Measurements from ENCODE around the gene CD300LD. TPM values are rescaled to one million over a fixed set of nuclear protein-coding genes. Genes with fewer than 3 reads are reported as not detected.
A peak's percentile ranks its signal among the peaks of the same experiment; 100 is the strongest.
"Not testable (repeated sequence)": the region's sequence is repeated elsewhere in the genome, so short reads cannot be mapped to it uniquely, and the experiment has no call there.

CD300LD gene
- total RNA-seq, 1 experiment from 2014 or later: not detected

DNA sequence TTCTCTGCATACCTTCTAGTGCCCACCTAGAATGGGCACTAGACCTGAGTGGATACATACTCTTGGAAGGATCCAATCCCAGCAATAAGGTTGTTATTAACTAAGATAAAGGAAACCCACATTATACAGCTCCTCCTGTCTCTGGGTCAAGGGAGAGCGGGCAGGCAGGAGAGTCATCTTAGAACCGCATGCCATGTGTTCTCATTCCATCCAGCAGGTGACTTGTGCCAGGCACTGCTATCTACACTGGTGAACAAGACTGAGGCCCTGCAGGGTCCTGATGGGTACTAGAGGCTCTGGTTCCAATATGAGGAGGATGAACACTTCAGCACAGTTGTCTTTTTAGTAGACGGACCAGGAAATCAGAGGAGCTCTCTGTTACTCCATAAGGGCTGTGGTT lies 18.9 kb downstream of the CD300LD start:
- no peak for DNase-seq (ENCODE audit: low read depth)

DNA sequence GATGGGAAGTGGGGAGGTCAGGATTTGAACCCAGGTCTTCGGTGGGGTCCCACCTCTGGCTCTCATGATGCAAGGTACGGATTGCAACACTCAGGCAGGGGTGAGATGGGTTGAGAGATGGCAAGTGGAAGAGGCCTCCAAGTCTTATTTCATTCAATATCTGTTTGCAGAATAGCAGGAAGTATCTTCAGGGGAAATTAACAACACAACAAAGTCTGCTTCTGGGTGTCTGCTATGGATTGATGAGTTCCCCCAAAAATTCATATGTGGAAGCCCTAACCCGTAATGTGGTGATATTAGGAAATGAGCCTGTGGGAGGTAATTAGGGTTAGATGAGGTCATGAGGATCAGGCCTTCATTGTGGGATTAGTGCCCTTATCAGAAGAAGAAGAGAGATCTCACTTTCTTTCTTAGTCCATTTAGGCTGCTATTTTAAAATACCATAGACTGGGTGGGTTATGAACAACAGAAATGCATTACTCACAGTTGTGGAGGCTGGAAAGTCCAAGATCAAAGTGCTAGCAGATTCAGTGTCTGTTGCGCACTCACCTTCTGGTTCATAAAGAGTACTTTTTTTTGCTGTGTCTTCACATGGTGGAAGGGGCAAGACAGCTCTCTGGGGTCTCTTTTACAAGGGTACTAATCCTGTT lies 20.3 kb downstream of the CD300LD start:
- DNase-seq (ENCODE audit: low read depth): no peak

DNA sequence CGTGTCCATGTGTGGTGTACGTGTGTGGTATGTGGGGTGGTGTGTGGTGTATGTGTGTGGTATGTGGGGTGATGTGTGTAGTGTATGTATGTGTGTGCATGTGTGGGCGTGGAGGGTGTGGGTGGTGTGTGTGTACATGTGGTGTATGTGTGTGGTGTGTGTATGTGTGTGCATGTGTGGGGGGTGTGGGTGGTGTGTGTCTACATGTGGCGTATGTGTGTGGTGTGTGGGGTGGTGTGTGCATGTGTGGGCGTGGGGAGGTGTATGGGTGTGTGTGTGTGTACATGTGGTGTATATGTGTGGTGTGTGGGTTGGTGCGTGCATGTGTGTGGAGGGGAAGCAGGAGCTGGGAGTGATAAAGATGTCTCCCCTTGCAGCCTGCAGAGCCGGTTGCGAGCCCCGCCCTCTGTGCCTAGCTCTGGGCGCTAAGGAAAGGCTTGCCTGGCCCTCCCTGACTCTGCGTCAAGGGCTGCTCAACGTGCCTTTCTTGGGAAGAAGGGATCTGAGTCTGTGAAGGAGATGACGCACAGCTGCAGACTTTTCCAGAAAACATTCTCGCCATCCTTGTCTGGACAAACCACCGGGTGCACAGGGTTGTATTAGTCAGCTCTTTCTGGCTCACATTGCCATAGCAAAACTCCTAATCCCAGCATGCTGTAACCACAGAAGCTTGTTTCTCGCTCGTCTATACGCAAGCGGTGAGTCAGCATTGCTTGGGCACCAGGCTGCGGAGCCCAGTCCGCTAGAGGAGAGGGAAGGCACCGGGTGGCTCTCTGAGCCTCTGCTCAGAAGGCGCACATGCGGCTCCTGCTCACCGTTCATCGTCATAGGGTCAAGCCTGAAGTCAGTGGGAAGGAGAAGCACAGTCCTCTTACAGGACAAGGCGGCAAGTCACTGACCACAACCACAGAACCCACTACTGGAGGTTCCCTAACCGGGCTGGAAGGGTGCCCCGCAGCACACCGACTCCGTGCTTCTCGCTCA lies 22.8 kb downstream of the CD300LD start:
- DNase-seq (ENCODE audit: low read depth): peak; percentile 99

DNA sequence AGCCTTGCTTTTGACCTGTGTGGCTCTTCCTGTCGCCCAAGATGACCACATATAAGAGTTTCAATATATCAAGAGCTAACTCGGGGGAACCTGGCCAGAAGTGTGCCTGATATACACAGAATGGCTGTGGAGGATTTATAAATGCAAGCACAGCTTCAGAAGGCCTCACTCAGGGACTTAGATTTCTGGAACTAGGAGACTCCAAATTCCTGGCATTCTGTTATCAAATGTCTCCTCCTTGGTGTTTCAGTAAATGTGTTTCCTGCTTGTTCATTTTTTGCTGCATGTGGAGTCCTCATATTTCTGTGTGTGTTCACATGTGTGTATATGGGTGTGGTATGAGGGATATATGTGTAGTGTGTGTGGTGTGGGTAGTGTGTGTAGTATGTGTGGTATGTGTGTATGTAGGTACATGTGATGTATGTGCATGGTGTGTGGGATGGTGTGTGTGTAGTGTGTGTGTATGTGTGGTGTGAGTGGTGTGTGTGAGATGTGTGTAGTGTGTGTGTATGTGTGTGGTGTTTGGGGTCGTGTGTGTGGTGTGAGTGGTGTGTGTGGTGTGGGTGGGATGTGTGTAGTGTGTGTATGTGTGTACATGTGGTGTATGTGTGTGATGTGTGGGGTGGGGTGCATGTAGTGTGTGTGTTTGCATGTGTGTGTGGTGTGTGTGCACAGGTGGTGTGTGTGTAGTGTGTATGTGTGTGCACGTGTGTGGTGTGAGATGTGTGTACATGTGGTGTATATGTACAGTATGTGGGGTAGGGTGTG lies 23.8 kb downstream of the CD300LD start:
- no peak for DNase-seq (ENCODE audit: low read depth)

DNA sequence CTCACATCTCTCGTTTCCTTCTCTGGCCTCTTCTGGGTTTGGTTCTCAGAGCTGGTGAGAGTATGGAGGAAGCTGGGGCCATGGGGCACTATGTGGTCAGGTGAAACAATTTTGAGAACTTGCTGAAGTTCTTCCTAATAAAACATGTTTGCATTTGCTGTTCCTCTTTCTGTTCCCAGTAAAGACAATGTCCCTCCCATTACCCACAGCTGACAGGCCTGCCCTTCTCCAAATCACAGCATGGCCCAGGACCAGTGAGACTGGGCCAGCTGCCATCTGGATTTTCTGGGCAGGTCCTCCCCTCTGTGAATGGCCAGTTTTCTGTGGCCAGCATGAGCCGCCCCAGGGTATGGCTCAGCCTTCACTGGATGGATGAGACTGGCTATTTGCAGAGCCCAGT lies 24.7 kb downstream of the CD300LD start, which contains the start of gene CD300H:
Gene CD300H, minus strand, starts transcription at position 113 of the 400 bp plus-strand sequence.
- no peak for DNase-seq (ENCODE audit: low read depth)

DNA sequence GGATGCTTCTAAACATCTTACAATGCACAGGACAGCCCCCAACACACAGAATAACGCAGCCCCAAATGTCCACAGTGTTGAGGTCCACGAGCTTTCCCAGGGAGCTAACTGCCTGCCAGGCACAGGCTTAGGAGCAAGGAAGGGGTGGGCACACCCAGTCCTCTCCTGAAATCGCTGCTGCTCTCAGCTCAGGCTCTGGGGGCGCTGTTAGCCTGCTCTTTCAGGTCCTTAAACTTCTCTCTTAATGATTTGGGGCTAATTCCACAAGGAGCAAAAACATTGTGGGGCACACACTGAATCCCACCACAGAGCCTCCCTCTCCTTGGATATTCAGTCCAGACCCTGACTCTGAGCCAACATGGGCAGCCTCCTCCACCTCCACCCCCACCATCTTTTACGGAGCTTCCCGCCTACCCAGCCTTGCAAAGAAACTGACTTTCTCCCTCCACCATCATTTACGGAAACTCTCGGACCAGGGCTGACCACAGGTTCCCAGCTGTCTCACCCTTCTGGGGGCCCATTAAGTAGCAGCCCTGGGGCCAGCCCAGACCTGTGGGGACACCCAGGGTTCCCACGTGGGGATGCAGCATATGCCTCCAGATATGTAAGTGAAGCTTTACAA lies 25.8 kb downstream of the CD300LD start:
- peak; percentile 72 for DNase-seq (ENCODE audit: low read depth)

DNA sequence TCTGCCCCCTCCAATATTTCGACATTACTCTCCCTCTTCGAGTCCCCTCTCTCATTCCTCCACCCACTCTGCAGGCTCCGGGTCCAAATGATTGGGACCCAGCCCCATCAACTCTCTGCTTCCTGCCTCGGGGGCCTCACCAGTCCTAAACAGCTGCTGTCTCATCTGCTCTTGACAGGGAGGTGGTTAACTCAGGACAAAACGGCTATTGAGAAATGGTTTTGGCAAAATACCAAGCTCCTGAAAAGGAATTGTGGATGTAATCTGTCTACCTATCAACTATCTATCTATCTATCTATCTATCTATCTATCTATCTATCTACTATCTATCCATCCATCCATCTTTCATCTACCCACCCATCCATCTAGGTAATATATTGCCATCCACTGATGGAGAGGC lies 27.0 kb downstream of the CD300LD start:
- DNase-seq (ENCODE audit: low read depth): no peak

DNA sequence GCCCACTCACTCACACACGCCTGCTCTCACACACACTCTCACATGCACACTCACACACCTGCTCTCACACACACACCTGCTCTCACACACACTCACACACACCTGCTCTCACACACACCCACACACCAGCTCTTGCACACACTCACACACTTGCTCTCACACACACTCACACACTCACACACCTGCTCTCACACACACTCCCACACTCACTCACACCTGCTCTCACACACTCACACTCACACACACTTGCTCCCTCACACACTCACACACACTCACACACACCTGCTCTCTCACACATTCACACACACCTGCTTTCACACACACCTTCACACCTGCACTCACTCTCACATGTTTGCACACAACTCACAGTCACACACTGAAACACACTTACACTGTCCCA lies 28.7 kb downstream of the CD300LD start:
- DNase-seq (ENCODE audit: low read depth): no peak

DNA sequence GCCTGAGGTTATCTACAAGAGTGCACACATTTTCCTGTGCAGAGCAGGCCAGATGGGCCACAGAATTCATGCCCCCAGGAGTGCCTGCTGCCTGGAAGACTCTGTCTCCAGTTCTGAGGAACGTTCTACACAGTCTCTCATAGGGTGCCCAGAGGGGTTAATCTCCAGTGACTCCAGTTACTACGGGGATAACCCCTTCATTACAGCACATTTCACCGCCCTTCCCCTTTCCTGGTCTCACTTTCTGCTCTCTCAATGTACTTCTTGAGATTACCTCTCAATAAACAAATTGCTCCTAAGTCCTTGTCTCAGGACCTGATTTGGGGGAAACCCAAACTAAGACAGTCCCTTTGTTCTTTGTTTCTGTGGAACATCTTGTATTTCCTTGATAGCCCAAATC lies 30.5 kb downstream of the CD300LD start:
- no peak for DNase-seq (ENCODE audit: low read depth)

DNA sequence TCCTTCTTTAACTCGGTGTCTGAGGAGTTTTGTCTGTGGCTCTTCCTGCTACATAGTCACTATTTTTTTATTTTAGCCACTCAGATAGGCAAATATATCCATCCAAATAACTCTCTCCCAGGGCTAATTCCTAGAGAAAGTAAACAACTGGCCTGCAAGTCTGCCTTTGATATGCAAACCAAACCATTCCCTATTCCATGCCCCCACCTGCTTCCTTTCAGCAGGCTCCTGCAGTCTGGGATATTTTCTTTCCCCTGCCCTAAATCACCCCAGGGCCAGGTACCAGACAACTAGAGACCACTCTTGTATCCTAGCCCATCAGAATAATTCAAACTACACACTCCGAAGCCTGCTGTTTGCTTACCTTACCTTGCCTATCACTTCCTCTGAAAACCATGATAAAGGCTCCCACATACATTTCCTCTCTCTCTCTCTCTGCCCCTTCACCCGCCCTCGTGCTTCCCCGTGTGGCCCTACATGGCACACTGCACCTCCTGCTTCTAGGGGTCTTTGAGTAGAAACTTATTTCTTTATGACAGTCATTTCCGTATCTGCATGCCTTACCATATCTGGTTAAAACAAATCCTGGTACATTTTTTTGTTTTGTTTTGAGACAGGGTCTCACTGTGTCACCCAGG lies 33.1 kb downstream of the CD300LD start:
- no peak for DNase-seq (ENCODE audit: low read depth)

DNA sequence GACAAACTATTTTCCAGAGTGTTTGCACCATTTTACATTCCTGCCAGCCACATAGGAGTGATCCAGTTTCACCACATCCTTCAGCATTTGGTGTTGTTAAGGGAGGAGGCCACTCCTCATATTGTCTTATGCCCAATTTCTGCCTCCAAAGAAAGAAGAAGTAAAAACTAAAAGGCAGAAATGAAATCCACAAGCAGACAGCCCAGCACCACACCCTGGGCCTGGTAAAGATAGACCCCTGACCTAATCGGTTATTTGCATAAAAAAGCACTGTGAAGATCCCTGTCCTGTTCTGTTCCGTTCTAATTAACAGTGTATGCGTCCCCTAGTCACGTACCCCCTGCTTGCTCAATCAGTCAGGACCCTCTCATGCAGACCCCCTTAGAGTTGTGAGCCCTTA lies 33.7 kb downstream of the CD300LD start:
- not testable (repeated sequence) for DNase-seq (ENCODE audit: low read depth)

DNA sequence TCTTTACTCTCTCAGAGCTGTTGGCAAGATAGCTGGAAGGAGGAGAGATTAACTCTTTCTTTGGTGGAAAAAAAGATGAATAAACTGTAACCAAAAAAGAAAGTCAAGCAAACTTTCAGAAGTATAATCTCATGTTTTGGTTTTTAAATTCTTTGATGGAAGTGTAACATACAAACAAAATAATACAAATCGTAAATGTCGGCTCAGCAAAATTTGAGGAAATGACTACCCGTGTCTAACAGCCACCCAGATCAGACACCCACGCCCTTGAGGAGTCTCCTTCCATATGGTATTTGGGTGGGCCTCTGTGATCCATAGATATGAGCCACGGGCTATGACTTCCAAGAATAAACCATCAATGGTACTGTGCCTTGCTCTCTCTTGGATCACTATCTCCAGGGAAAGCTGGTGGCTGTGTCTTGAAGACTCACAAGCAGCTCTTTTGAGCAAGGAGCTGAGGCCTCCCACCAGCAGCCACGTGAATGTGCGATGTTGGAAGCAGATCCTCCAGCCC lies 36.6 kb downstream of the CD300LD start:
- no peak for DNase-seq (ENCODE audit: low read depth)

DNA sequence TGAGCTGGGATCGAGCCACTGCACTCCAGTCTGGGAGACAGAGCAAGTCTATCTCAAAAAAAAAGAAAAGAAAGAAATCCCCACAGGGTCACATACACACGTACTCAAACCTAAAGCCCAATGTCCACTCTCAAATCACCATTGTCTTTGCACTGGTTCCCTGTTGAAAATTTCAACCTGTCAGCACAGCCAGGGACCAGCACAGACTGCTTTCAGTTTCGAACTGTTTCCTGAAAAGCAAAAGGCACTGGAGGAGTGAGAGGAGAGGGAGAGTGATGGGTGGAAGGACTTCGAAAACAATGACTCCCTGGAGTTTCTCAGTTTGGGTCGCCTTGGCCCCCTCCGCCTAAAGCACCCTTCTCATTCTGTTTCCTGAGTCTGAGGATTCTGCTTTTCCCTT lies 37.2 kb downstream of the CD300LD start:
- no peak for DNase-seq (ENCODE audit: low read depth)

DNA sequence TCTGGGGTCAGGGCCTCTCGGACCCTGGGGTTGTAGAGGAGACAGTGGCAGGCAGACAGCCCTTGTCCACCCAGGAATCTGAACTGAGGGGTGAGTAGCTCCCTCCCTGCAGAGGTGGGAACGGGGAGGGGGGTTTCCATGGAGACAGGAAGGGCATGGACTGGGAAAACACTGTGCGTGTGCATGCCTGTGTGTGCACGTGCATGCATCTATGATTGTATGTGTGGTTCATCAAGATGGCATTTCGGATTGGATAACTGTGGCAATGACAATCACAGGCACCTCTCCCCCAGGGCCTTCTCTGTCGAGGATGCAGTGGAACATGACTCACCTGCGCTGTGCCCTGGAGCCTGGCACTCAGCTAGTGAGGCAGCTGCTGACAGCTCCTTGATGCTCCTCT lies 40.0 kb downstream of the CD300LD start:
- peak; percentile 59 for DNase-seq (ENCODE audit: low read depth)

DNA sequence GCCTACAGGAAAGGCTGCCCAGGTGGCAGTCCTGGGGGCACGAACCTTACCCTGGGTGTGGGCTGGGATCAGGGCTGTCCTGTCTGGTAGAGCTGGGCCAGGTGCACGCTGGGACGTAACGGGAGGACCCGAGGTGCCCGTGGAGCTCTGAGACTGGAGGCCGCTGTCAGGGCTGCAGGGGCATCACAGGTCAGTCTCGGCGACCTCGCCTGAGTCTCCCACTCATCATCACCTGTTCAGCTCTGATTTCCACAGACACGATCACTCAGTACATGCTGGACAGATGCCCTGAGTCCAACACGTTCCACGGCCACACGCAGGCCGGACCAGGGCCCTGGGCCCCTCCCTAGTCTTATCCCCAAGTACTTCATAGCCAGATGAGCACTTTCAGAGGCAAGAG lies 41.5 kb downstream of the CD300LD start:
- no peak for DNase-seq (ENCODE audit: low read depth)

DNA sequence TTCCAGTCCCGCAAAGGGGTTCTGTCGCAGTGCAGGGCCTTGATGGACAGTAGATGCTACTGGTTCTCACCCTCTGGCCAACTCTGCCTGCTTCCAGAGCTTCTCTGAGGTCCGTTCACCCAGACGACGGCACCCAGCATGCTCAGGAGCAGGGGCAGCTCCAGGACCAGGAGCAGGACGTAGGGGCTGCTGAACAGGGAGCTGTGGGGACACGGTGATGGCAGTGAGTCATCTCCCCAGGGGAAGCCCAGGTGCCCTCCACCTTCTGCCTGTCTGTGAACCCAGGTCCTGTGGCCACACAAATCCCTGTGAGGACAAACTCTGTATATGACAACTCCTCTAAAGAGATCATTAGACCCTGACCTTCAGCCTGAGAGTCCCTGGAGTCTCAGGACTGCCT lies 42.7 kb downstream of the CD300LD start:
- no peak for DNase-seq (ENCODE audit: low read depth)

DNA sequence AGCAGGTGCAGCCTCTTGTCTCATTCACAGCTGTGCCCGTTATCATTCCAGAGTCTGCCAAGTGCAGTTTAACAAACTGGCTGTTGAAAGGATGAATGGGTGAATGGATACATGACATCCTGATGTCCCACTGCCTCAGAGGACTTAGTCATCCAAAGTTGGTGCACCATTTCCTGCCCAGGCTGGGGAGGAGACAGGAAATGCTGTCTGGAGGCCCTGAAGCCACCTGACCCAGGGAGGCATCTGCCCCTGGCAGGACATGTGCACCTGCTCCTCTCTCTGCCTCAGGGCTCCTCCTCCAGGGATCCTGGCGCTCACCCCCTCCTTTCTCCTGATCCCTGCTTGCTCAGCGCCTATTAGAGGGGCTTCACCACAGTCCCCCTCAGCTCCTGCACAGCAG lies 44.3 kb downstream of the CD300LD start:
- DNase-seq (ENCODE audit: low read depth): peak; percentile 72

DNA sequence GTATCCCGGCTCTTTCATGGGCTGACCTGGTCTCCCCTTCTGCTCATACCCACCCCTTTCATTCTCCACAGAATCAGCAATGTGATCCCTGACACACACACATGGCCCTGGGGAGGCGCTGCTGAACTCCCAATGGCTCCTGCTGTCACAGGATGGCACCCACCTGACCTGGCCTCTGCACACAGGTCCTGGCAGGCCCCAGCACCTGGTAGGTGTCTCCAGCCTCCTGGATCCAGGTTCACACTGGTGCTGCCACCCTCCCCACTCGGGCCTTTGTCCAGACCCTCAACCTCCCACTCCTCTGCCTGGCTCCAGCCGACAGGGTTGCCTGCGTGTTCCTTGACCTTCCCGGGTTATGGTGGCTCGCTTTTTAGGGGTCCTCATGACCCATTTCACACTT lies 44.8 kb downstream of the CD300LD start:
- DNase-seq (ENCODE audit: low read depth): no peak

DNA sequence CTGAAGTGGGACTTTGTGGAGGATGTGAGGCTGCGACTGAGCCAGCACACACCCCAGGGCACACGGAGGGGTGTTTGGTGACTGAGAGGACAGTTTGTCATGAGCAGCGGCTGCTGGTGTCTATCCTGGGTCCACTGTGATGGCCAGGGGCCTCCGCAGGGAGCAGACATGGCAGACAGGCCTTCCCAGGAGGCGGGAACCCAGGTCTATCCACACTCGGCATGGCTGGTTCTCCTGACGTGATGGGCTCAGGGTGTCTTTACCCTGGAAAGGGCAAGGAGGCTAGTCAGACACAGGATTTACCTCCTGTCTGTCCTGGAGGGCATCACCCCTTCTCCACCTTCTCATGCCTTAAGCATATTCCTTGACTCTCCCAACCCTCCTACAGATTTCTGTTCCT lies 45.5 kb downstream of the CD300LD start:
- DNase-seq (ENCODE audit: low read depth): no peak

DNA sequence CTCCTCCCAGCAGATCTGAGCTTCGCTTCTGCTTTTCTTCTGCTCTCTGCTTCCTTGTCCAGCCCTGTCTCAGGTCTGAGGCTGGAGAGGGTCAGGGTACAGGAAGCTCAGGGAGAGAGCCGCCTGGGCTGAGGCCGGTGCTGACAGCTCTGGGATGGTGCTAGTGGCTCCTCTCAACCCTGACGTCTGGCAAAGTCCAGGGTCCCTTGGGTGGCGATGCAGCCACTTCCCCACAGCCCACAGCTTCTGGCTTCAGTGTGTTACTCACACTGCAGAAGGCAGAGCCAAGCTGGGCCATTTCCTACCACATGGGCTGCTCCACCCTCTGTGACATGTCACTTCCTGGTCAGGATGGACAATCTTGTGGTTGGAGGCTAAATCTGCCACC lies 46.2 kb downstream of the CD300LD start, which contains the start of gene CD300C:
Gene CD300C, minus strand, starts transcription at position 273 of the 388 bp plus-strand sequence. CDS start 333 bp downstream, outside the sequence.
- peak; percentile 46 for DNase-seq (ENCODE audit: low read depth)

Data from Daoy (cell line).